Measurements from ENCODE around the gene PGM2L1.
"Not testable (repeated sequence)": the region's sequence is repeated elsewhere in the genome, so short reads cannot be mapped to it uniquely, and the experiment has no call there.

PGM2L1 gene

GRCh38 chr11:74331000-74331399, 67.2 kb downstream of the PGM2L1 start:
- DNase-seq = not testable (repeated sequence)

GRCh38 chr11:74330075-74330858, 68.0 kb downstream of the PGM2L1 start:
- no peak for DNase-seq

- DNase-seq = no peak
Observed at GRCh38 chr11:74327076-74327475, 71.2 kb downstream of the PGM2L1 start.

- no peak for DNase-seq
Observed at GRCh38 chr11:74326665-74327064, 71.6 kb downstream of the PGM2L1 start.

GRCh38 chr11:74325649-74326645, 72.3 kb downstream of the PGM2L1 start:
- DNase-seq = no peak

GRCh38 chr11:74322667-74323066, 75.6 kb downstream of the PGM2L1 start:
- DNase-seq = no peak

GRCh38 chr11:74321487-74322188, 76.6 kb downstream of the PGM2L1 start:
- no peak for DNase-seq

GRCh38 chr11:74320538-74320937, 77.7 kb downstream of the PGM2L1 start:
- DNase-seq = no peak

GRCh38 chr11:74319139-74319816, 79.0 kb downstream of the PGM2L1 start:
- DNase-seq = no peak

- no peak for DNase-seq
Observed at GRCh38 chr11:74318241-74318932, 79.8 kb downstream of the PGM2L1 start.

- DNase-seq = no peak
Observed at GRCh38 chr11:74316772-74317505, 81.3 kb downstream of the PGM2L1 start.

GRCh38 chr11:74312326-74312725, 85.9 kb downstream of the PGM2L1 start:
- no peak for DNase-seq

GRCh38 chr11:74311352-74311926, 86.8 kb downstream of the PGM2L1 start, which contains the start of gene P4HA3:
P4HA3 (minus strand) TSS chr11:74311640; CDS start chr11:74311611, 29 bp downstream.
- DNase-seq = peak in 3 of 4 experiments; percentile 3 to 8 (median 8)

GRCh38 chr11:74310857-74311256, 87.4 kb downstream of the PGM2L1 start:
- no peak for DNase-seq

- no peak for DNase-seq
Observed at GRCh38 chr11:74307434-74307833, 90.8 kb downstream of the PGM2L1 start.

GRCh38 chr11:74306435-74307175, 91.6 kb downstream of the PGM2L1 start:
- no peak for DNase-seq

GRCh38 chr11:74299015-74299414, 99.2 kb downstream of the PGM2L1 start:
- no peak for DNase-seq

- DNase-seq = no peak
Observed at GRCh38 chr11:74297484-74297883, 100.7 kb downstream of the PGM2L1 start.

GRCh38 chr11:74288911-74289310, 109.3 kb downstream of the PGM2L1 start:
- no peak for DNase-seq

GRCh38 chr11:74288161-74288560, 110.1 kb downstream of the PGM2L1 start:
- no peak for DNase-seq

Measured in activated CD4-positive, CD25-positive, alpha-beta regulatory T cell (primary cell).